Measurements from ENCODE around the gene PSMF1. TPM values are rescaled to one million over a fixed set of nuclear protein-coding genes. Genes with fewer than 3 reads are reported as not detected.

PSMF1 gene
- total and polyA plus RNA-seq, 2 experiments from 2014 or later, result 73.7 to 84.2 TPM

DNA sequence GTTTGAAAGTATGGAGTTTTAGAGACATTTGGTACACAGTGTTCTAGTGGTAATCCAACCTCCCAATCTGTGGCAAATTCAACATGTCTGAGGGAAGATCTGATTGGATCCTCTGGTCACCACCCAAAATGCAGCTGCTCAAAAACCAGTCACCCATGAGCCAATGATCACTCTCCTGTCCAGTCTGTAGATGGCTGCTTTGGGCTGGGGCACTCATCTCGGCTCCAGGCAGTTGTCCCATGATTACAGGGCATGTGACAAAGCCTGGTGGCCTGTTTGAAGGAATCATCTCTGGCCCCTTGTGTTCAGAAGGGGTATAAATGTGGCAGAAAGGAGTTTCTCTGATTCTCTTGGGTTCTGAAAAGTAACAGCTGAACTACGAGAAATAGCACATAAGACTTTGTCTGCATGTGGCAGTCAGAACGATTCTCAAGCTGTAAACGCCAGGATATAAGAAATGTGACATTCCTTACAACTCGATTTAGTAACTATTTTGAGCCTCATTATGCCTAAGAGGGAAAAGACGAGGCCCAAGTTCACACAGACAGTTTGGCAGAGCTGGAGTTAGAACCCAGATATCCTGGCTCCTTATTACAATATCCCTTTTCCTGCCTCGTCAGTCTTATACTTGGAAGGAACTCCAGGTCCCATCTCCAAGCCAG is 80.9 kb downstream of the PSMF1 start:
- H3K4me3 ChIP-seq, result no peak overlapping the region
- no peaks in the 10 kb centered on the region for H3K36me3 ChIP-seq (ENCODE audit: insufficient read depth)
- H3K27me3 Mint-ChIP-seq (ENCODE audit: insufficient read depth, low read depth, poor library complexity), result peaks cover 3% of the 10 kb centered on the region
- DNase-seq (ENCODE audit: low spot score), result no peak
- ATAC-seq, result no peak
- H4K20me1 ChIP-seq (replicated peaks; ENCODE audit: insufficient read depth), result no peaks in the 10 kb centered on the region
- H2AFZ ChIP-seq, result 0 out of 2 replicates have a peak overlapping the region, but pooled peaks have one; percentile 34
- TF ChIP-seq ZNF462 (CRISPR knock-in tag; IDR thresholded peaks at IDR 0.05), result no peak
- TF ChIP-seq, protein P1, sequence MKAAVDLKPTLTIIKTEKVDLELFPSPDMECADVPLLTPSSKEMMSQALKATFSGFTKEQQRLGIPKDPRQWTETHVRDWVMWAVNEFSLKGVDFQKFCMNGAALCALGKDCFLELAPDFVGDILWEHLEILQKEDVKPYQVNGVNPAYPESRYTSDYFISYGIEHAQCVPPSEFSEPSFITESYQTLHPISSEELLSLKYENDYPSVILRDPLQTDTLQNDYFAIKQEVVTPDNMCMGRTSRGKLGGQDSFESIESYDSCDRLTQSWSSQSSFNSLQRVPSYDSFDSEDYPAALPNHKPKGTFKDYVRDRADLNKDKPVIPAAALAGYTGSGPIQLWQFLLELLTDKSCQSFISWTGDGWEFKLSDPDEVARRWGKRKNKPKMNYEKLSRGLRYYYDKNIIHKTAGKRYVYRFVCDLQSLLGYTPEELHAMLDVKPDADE (IDR thresholded peaks at IDR 0.05), result no peak
- TF ChIP-seq CREB1 (CRISPR knock-in tag; IDR thresholded peaks at IDR 0.05; ENCODE audit: low read depth), result no peak
- TF ChIP-seq POLR2AphosphoS5 (IDR thresholded peaks at IDR 0.05; ENCODE audit: low read depth), result no peak
- TF ChIP-seq NANOG (IDR thresholded peaks at IDR 0.05; ENCODE audit: borderline replicate concordance), result no peak
- TF ChIP-seq, protein P2, sequence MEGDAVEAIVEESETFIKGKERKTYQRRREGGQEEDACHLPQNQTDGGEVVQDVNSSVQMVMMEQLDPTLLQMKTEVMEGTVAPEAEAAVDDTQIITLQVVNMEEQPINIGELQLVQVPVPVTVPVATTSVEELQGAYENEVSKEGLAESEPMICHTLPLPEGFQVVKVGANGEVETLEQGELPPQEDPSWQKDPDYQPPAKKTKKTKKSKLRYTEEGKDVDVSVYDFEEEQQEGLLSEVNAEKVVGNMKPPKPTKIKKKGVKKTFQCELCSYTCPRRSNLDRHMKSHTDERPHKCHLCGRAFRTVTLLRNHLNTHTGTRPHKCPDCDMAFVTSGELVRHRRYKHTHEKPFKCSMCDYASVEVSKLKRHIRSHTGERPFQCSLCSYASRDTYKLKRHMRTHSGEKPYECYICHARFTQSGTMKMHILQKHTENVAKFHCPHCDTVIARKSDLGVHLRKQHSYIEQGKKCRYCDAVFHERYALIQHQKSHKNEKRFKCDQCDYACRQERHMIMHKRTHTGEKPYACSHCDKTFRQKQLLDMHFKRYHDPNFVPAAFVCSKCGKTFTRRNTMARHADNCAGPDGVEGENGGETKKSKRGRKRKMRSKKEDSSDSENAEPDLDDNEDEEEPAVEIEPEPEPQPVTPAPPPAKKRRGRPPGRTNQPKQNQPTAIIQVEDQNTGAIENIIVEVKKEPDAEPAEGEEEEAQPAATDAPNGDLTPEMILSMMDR (conservative IDR thresholded peaks at IDR 0.05; ENCODE audit: low read depth in 2 of 2), result no peak
- no peak for TF ChIP-seq ZNF114 (CRISPR knock-in tag; IDR thresholded peaks at IDR 0.05)
- TF ChIP-seq STAT1 (IDR thresholded peaks at IDR 0.05; ENCODE audit: unreplicated experiment), result no peak
- no peak for TF ChIP-seq ZNF331 (CRISPR knock-in tag; IDR thresholded peaks at IDR 0.05; ENCODE audit: low read depth)
- no peak for TF ChIP-seq REST (IDR thresholded peaks at IDR 0.05; ENCODE audit: unreplicated experiment)
- no peak for TF ChIP-seq EZH2 (IDR thresholded peaks at IDR 0.05; ENCODE audit: low read depth, unreplicated experiment)
- TF ChIP-seq EZH2phosphoT487 (IDR thresholded peaks at IDR 0.05; ENCODE audit: unreplicated experiment), result no peak
- TF ChIP-seq JUNB (IDR thresholded peaks at IDR 0.05; ENCODE audit: unreplicated experiment), result no peak
- H3K4me1 Mint-ChIP-seq, result no peaks in the 10 kb centered on the region
- H3K36me3 Mint-ChIP-seq (ENCODE audit: low read depth), result no peaks in the 10 kb centered on the region
- H3K9me2 ChIP-seq (ENCODE audit: insufficient read depth), result no peaks in the 10 kb centered on the region
- no peak overlapping the region for H3K27ac Mint-ChIP-seq
- H3K27ac ChIP-seq (ENCODE audit: low read depth), result no peak overlapping the region
- no peaks in the 10 kb centered on the region for H3K79me2 ChIP-seq (replicated peaks; ENCODE audit: insufficient read depth)
- no peaks in the 10 kb centered on the region for H3K4me1 ChIP-seq (ENCODE audit: insufficient read depth)
- no peaks in the 10 kb centered on the region for H3K9me3 Mint-ChIP-seq
- H3F3A ChIP-seq (replicated peaks; ENCODE audit: low read depth), result no peaks in the 10 kb centered on the region
- no peaks in the 10 kb centered on the region for H3K27me3 ChIP-seq (ENCODE audit: insufficient read depth)
- no peak overlapping the region for H3K4me3 Mint-ChIP-seq
- no peak overlapping the region for H3K4me2 ChIP-seq
